HUES64 (cell line): ENCODE measurements around the gene CC2D2B. TPM values are rescaled to one million over a fixed set of nuclear protein-coding genes. Genes with fewer than 3 reads are reported as not detected.

Source experiments
- H3K27ac ChIP-seq: 2 replicates; pipeline ENCODE4 v1.7.0; 2013; ENCODE audit warnings: low read depth, low read length, inconsistent platforms
- H3K27me3 ChIP-seq: 2 replicates; pipeline ENCODE4 v1.6.1; 2013; ENCODE audit warnings: mild to moderate bottlenecking, low read length; ENCODE audit not compliant: insufficient read depth
- H3K36me3 ChIP-seq: 2 replicates; pipeline ENCODE4 v1.6.1; 2013; ENCODE audit warnings: mild to moderate bottlenecking, low read length; ENCODE audit not compliant: insufficient read depth
- H3K4me1 ChIP-seq: 2 replicates; pipeline ENCODE4 v1.6.1; 2013; ENCODE audit warnings: mild to moderate bottlenecking, low read length, moderate library complexity; ENCODE audit not compliant: insufficient read depth
- H3K4me3 ChIP-seq: 2 replicates; pipeline ENCODE4 v1.5.1; 2013; ENCODE audit warnings: mild to moderate bottlenecking, low read length, moderate library complexity
- H3K9ac ChIP-seq: 2 replicates; pipeline ENCODE4 v1.6.1; 2013; ENCODE audit warnings: mild to moderate bottlenecking, low read depth, low read length
- H3K9me3 ChIP-seq: 2 replicates; pipeline ENCODE4 v1.6.1; 2013; ENCODE audit warnings: low read depth, low read length; ENCODE audit not compliant: insufficient read depth
- whole genome bisulfite sequencing: fragments of 150-250, 120-280 bp; methylation state at CpG from one replicate; pipeline ENCODE4 v1.1.7; 2013; ENCODE audit warnings: missing lambda C conversion rate; 5-methylcytosine and 5-hydroxymethylcytosine counted together
- polyA plus RNA-seq, 2 experiments: library from polyadenylated mRNA; stranded (reverse); fragments of 50-300 nt; gene quantifications; one replicate each; pipeline ENCODE4 v1.2.3, GENCODE V29; 2013

CC2D2B gene
- 0.30 TPM for polyA plus RNA-seq (2013, experiment 1 of 2)
- 0.32 TPM for polyA plus RNA-seq (2013, experiment 2 of 2)

DNA sequence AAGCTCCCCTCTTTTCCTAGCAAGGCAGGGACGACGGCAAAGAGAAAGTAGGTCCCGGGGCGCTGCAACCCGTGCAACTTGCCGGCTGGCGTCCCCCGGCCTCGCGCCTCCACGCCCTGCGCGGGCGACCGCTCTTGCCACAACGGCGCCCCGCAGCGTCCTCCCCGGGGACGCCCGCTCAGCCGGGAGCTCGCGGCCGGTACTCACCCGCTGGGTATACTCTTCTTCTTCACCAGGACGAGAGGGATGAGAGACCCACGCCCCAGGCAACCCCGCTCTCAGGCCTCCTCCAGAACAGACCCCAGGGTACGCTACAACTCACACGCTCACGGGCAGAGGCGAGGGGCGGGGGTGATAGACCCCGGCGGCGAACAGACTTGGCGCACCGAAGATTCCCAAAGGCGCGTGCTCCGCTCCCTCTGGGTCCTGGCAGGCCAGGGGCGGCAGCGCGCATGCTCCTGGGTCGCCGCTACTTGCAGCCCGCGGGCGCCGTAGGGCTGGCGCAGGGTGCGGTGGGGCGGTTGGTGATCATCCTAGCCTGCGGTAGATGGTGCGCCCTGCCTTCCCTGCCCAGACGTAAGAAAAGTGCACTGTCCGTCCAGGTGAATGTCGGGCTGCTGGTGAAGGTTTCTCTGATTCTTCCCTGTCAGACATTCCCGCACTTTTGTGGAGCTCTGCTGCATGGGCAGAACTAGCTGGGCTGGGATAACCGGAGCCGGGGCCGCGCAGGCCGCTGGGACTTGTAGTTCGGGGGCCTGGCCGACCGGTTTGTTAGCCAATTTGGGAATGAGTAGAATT is at the start of gene CC2D2B:
Gene CC2D2B, plus strand, starts transcription at position 520 of the 798 bp plus-strand sequence. CDS start 3,349 bp downstream, outside the sequence.
- Histone ChIP-seq H3K27ac (peak within 1 kb of the TSS; percentile 62; the same call in 1 of the 2 replicates), H3K9ac (peak within 1 kb of the TSS; percentile 69), H3K4me1 (0 out of 2 replicates have a peak, but pooled peaks cover 3% of the 10 kb centered on the region), H3K36me3 (peaks cover 18% of the 10 kb centered on the region), H3K27me3 (0 out of 2 replicates have a peak, but pooled peaks cover 7% of the 10 kb centered on the region), H3K4me3 (peak within 1 kb of the TSS; percentile 76), H3K9me3 (no peaks in the 10 kb centered on the region)
- WGBS, result under 1% methylated on average over 69 of the region's 69 CpGs

DNA sequence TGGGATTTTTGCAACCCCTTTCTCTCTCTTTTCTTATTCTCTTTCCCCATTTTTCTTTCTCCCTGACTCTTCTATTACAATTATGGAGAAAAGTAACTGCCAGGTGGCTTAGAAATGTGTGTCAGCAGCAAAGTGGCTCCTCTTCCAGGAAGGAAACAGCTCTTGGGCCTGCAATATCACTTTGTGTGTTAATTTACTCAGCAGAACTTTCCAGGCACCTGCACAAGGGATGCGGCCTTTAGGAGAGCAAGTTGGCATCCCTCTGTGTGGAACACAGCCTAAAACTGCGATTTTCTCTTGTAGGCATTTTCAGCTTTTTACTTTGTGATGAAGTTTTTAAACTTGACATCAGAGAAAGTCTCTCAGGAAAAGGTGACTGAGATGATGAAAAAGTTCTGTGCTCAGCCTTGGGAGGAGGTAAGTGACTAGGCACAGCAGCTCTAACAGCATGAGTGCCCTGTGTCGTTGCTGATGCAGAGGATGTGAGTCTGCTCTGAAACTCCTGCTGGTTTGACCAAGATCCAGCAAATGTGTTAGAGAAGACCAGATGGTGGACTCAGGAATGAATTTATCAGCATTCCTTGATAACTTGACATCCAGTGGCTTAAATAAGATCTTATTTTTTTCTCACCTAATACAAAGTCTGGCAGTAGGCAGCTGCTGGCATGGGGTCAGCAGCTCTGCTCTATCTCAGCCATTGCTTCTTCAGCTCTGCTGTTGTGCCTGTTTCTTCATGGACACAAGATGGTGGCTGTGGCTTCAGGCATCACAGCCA is 47.4 kb upstream of the CC2D2B start:
- no peaks in the 10 kb centered on the region for H3K36me3 ChIP-seq
- H3K27me3 ChIP-seq, result no peaks in the 10 kb centered on the region
- no peaks in the 10 kb centered on the region; the same call in 1 of the 2 replicates for H3K4me1 ChIP-seq
- no peaks in the 10 kb centered on the region for H3K9me3 ChIP-seq
- no peak overlapping the region for H3K9ac ChIP-seq
- no peak overlapping the region for H3K27ac ChIP-seq
- no peak overlapping the region for H3K4me3 ChIP-seq
- WGBS, result 92% methylated on average over 3 of the region's 3 CpGs

GRCh38 chr10:95861386-95861785 is 46.4 kb upstream of the CC2D2B start:
- Histone ChIP-seq H3K9ac (no peak overlapping the region), H3K27ac (no peak overlapping the region), H3K9me3 (no peaks in the 10 kb centered on the region), H3K36me3 (no peaks in the 10 kb centered on the region), H3K27me3 (no peaks in the 10 kb centered on the region), H3K4me3 (no peak overlapping the region), H3K4me1 (no peaks in the 10 kb centered on the region; the same call in 1 of the 2 replicates)
- WGBS, result 97% methylated on average over 2 of the region's 2 CpGs

GRCh38 chr10:95864906-95865813 is 42.6 kb upstream of the CC2D2B start:
- H3K27ac ChIP-seq, result no peak overlapping the region
- H3K4me3 ChIP-seq, result no peak overlapping the region
- no peaks in the 10 kb centered on the region for H3K9me3 ChIP-seq
- no peak overlapping the region for H3K9ac ChIP-seq
- no peaks in the 10 kb centered on the region; the same call in 1 of the 2 replicates for H3K4me1 ChIP-seq
- 51% methylated on average over 7 of the region's 7 CpGs for WGBS
- H3K36me3 ChIP-seq, result no peaks in the 10 kb centered on the region
- no peaks in the 10 kb centered on the region for H3K27me3 ChIP-seq

GRCh38 chr10:95865814-95866466 is 41.8 kb upstream of the CC2D2B start:
- H3K27ac ChIP-seq, result no peak overlapping the region
- no peaks in the 10 kb centered on the region for H3K36me3 ChIP-seq
- no peak overlapping the region for H3K4me3 ChIP-seq
- no peaks in the 10 kb centered on the region for H3K9me3 ChIP-seq
- WGBS, result 93% methylated on average over 6 of the region's 6 CpGs
- H3K27me3 ChIP-seq, result no peaks in the 10 kb centered on the region
- no peak overlapping the region for H3K9ac ChIP-seq
- H3K4me1 ChIP-seq, result no peaks in the 10 kb centered on the region; the same call in 1 of the 2 replicates

DNA sequence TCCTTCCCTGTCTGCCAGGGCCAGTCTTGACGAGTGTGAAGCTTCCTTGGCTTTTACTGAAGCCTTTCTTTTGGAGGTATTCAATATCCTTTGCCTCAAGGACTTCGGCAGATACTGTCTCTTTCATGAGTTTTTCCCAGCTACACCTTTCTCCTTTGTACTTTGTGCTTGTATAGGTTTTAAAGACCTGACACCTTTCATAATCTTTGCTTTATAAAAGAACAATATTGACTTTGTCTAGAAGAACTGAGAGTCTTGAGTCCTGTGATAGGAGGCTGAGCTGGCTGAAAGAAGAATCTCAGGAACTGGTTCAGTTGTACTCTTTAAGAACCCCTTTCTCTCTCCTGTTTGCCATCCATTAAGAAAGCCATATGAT is 41.3 kb upstream of the CC2D2B start:
- H3K9ac ChIP-seq, result no peak overlapping the region
- no peaks in the 10 kb centered on the region for H3K27me3 ChIP-seq
- no peaks in the 10 kb centered on the region; the same call in 1 of the 2 replicates for H3K4me1 ChIP-seq
- no peak overlapping the region for H3K4me3 ChIP-seq
- WGBS, result 96% methylated on average over 2 of the region's 2 CpGs
- no peaks in the 10 kb centered on the region for H3K36me3 ChIP-seq
- H3K9me3 ChIP-seq, result no peaks in the 10 kb centered on the region
- no peak overlapping the region for H3K27ac ChIP-seq

DNA sequence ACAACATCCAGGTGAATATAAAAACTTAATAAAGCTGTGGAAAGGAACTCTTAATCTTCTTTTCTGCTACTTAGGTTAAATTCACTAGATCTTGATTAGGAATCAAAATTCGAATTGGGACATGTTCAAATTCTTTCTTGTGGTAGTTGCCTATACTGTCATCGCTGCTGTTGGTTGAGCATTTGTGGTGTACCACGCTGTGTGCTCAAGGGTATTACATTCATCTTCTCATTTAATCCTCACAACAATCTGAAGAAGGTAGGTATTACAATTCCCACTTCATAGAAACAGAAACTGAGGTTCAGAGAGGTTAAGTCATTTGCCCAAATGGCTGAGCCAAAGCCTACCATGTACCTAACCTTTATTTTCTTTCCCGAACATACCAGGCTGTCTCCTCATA is 39.9 kb upstream of the CC2D2B start:
- Histone ChIP-seq H3K27me3 (no peaks in the 10 kb centered on the region), H3K36me3 (peaks cover 5% of the 10 kb centered on the region; the same call in 1 of the 2 replicates), H3K27ac (no peak overlapping the region), H3K9ac (no peak overlapping the region), H3K9me3 (no peaks in the 10 kb centered on the region), H3K4me1 (no peaks in the 10 kb centered on the region; the same call in 1 of the 2 replicates), H3K4me3 (no peak overlapping the region)
- 96% methylated on average over 4 of the region's 4 CpGs for WGBS

GRCh38 chr10:95872158-95872711 is 35.5 kb upstream of the CC2D2B start:
- Histone ChIP-seq H3K27ac (no peak overlapping the region), H3K9me3 (peaks cover 9% of the 10 kb centered on the region; the same call in 1 of the 2 replicates), H3K27me3 (no peaks in the 10 kb centered on the region), H3K4me1 (no peaks in the 10 kb centered on the region), H3K9ac (no peak overlapping the region), H3K36me3 (peaks cover 42% of the 10 kb centered on the region), H3K4me3 (no peak overlapping the region)
- 36% methylated on average over 2 of the region's 2 CpGs for WGBS

DNA sequence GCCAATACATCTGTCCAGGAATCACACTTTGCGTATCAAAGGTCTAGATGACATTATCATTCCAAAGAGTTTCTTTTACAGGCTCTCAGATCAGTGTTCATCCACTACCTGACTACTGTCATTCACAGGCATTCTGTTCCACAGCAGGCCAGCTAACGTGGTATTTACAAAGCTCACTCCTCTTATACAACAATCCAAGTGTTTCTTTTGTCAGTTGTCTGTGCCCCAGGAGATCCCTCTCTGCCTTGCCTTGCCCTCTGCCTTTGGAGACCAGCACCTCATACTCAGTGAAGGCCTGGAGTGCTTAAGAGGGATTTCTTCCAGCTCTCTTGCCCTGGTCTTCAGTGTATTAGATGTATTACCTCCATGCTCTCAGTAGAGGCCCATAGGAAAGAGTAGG is 34.6 kb upstream of the CC2D2B start:
- H3K9ac ChIP-seq, result no peak overlapping the region
- H3K4me3 ChIP-seq, result no peak overlapping the region
- no peak overlapping the region for H3K27ac ChIP-seq
- no peaks in the 10 kb centered on the region for H3K4me1 ChIP-seq
- peaks cover 42% of the 10 kb centered on the region for H3K36me3 ChIP-seq
- no peaks in the 10 kb centered on the region for H3K27me3 ChIP-seq
- peaks cover 9% of the 10 kb centered on the region; the same call in 1 of the 2 replicates for H3K9me3 ChIP-seq
- WGBS, result 85% methylated on average over 2 of the region's 2 CpGs

DNA sequence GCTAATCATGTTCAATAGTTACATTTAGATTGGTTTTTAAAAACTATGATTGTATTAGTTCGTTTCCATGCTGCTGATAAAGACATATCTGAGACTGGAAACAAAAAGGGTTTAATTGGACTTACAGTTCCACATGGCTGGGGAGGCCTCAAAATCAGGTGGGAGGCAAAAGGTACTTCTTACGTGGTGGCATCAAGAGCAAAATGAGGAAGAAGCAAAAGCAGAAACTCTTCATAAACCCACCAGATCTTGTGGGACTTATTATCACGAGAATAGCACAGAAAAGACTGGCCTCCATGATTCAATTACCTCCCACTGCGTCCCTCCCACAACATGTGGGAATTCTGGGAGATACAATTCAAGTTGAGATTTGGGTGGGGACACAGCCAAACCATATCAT is 34.1 kb upstream of the CC2D2B start:
- Histone ChIP-seq H3K4me3 (no peak overlapping the region), H3K36me3 (peaks cover 42% of the 10 kb centered on the region), H3K9ac (no peak overlapping the region), H3K27ac (no peak overlapping the region), H3K9me3 (peaks cover 9% of the 10 kb centered on the region; the same call in 1 of the 2 replicates), H3K4me1 (no peaks in the 10 kb centered on the region), H3K27me3 (no peaks in the 10 kb centered on the region)
- 90% methylated on average over 4 of the region's 4 CpGs for WGBS
